SHP77 treated with DMSO at 0.1 percent for 48 hours (cell line): ENCODE measurements around the gene CCDC88C.
"Not testable (repeated sequence)": the region's sequence is repeated elsewhere in the genome, so short reads cannot be mapped to it uniquely, and the experiment has no call there.

Experiments
- DNase-seq: peaks from one replicate; lab custom pipeline; 2025; lab: John Stamatoyannopoulos, UW

The CCDC88C gene

DNA sequence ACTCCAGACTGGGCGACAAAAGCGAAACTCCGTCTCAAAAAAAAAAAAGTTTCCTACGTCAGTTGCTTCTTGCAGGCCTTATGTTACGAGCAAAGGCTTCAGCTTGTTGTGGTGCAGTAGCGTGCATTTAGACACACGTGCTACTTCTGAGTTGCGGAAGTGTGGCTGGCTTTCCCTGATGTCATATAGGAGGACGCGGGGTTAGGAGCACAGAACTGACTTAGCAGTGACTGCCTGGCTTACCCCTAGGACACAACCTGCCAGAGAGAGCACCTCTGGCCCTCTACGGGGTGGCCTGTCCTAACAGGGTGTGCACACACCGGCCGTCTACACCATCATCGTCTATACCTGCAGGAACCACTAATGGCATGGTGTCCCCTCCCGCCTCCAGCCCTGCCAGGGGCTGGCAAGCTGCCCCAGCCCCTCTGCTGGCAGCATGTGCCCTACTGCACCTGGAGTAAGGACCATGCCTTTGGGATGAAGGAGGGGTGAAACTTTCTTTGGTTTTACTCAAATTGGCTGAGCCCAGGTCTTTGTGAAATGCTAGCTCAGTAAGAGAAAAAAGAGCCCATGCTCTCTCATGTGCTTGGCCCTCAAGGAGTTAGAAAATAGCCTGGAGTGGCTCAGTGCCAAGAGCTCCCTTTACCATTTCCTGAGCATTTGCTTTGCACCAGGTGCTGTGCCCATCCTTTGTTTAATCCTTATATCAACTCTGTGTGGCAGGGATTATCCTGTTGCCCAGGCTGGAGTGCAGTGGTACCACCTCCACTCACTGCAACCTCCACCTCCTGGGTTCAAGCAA lies 171.4 kb downstream of the CCDC88C start:
- peak; percentile 64 for DNase-seq

DNA sequence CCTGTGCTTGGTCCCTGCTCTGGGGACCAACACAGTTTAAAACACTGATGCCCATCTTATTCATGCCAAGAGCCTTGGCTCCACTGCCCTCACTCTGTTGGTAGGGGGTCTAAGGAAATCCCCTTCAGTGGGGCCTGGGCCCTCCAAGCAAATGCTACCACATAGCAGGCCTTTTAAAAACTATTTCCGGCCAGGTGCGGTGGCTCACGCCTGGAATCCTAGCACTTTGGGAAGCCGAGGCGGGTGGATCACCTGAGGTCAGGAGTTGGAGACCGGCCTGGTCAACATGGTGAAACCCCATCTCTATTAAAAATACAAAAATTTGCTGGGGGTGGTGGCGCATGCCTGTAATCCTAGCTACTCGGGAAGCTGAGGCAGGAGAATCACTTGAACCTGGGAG lies 172.0 kb downstream of the CCDC88C start:
- not testable (repeated sequence) for DNase-seq

DNA sequence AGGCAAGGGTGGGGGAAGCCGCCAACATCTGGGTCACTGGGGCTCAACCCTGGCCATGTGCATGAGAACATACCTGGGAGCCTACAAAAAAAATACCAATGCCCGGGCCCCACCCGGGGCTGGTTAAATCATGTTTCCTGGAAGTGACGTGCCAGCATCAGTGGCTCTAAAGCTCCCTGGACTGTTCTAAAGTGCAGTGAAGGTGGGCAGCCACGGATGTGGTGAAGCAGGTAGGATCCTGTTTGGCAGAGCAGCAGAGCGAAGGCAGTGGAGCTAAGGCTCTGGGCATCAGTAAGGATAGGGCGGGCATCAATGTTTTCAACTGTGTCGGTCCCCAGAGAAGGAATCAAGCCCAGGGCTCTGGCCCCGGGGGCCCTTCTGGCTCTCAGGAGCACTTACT lies 172.6 kb downstream of the CCDC88C start:
- no peak for DNase-seq

DNA sequence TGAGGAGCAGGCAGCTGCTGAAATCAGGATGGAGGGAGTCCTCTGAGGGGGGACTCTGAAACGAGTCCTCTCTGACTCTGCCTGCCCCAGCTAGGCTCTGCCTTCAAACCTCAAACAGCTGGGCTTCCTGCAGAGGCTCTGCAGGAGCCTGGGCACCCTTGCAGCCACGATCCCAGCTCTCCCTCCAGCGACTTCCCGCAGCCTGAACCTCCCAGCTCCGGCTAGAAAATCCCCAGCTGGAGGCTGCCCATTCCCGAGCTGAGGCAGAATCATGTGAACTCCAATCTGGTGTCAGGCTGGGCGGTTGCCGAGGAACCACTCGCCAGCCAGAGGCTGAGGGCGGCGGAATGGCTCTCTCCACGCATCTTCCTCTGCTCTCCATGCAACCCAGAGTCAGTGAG lies 173.1 kb downstream of the CCDC88C start, which contains the start of gene GPR68:
Gene GPR68 (minus strand): TSS at position 204 of the 401 bp plus-strand sequence. CDS start 9,654 bp downstream, outside the sequence.
- DNase-seq, result no peak

DNA sequence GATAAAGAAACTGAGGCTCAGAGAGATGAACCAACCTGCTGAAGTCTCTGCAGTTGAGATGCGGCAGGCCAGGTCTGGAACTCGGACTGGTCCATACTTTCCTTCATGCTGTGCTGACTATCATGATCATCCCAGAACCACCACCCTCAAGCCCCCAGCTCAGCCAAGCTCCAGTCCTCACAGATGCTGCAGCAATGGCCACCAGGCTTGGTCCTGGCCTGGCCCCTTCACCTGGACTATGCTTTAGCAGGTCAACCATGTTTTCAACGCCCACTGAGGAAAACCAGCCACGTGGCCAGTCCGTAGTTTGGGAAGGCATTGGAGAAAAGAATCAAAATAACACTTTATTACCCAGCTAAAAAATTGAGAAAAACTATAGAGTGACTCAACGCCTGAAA lies 174.5 kb downstream of the CCDC88C start:
- DNase-seq, result no peak

DNA sequence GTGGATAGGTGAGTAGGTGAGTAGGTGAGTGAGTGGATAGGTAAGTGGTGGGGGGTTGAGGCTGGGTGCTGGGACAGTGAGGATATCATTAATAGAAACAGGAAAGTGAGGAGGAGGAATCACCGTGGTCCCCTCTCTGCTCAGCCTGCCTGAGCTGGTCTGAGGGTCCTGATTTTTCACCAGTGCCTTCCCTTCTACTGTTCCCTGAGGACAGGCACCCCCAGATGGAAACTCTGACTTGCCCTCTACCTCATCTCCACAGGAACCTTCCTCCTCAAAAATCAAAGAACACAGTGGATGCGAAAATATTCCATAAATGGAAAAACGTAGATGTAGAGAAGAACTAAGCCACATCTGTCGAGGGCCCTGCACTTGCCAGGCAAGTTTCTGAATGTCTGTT lies 175.0 kb downstream of the CCDC88C start:
- DNase-seq, result no peak

DNA sequence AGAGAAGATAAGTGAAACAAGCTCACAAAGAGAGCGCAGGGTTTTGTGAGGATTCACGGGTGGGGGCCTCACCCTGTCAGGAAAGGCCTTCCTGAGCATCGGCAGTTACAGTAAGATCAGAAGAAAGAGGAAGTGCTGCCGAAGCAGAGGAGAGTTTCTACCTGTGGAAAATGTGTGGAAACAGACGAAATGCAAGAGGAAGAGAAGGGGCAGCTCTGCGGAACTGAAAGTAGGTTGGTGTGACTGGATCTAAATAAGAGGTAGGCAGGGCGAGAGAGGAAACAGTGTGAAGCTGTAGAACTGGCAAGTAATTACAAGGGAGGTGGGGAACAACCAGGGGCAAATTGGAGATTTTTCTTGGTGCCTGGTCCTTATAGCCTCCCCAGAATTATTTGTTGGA lies 175.8 kb downstream of the CCDC88C start:
- no peak for DNase-seq

DNA sequence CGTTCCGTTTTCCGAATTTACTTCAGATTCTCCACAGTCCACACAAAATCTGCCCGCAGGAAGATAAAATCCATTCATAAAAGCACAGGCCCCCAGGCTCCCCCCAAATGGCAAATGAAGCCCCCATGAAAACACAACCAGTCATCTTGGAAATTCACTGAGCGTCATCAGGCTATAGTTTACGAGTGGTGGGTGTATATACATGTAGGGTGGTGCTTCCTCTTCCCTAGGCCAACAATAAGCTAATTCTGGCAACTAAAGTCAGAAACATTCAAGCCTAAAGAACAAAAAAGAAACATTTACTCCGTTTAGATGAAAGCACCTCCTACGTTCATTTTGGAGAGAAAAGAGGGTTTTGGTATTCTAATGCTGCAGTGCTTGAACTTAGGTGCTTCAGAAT lies 179.0 kb downstream of the CCDC88C start:
- DNase-seq, result no peak

DNA sequence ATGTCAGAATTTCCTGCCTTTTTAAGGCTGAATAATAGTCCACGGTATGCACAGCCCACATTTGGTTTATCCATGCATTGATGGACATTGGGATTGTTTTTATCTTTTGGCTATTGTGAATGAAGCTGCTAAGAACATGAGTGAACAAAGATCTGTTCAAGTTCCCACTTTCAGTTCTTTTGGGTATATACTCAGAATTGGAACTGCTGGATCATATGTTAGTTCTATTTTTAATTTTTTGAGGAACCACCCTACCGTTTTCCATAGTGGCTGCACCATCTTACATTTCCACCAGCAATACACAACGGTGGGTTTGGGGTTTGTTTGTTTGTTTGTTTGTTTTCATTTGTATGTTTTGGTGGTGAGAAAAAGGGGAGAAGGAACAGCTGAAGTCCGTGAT lies 179.5 kb downstream of the CCDC88C start:
- no peak for DNase-seq

DNA sequence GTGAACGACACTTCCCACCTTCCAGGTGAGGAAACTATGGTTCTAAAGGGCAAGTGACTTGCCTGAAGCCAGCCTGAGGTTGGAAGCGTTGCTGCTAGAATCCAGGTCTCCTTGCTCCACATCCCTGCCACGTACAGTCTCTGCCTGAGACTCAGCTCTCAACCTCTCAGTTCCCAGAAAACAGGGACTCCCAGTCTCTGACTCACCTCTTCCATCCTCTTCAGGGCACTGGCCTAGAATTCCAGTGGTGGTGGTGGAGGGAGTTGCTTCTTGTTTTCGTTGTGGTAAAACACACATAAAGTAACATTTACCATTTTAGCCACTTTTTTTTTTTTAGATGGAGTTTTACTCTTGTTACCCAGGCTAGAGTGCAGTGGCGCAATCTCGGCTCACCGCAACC lies 180.4 kb downstream of the CCDC88C start:
- no peak for DNase-seq

DNA sequence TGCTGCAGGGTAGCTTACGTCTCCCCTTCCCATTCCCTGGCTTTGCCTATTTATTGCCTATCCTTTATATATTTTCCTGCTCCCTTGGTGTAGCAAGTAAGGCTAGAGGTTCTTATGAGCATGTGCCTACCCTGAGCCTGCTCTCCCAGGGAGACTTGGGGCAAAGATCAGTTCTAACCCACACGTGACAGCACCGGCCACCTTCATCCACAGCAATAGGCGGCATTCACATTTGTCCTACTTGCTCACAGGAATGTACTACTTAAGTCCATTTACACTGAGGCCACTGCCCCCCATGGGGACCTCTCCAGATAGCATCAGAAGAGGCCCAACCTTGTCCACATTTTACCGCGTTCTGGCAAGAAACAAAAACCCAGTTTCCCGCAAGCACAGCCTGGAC lies 181.8 kb downstream of the CCDC88C start:
- DNase-seq, result no peak

DNA sequence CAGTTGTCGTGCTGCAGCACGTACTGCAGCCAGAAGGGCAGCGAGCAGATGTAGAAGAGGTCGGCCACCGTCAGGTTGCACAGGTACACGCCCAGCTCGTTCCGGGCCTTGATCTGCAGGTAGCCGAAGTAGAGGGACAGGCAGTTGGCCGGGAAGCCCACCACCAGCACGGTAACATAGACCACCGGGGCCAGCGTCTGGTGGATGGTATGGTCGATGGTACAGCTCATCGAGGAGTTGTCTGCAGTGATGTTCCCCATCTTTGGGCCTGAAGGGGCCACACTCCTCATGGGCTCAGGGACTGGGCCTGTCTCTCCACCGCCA lies 182.9 kb downstream of the CCDC88C start:
- no peak for DNase-seq

DNA sequence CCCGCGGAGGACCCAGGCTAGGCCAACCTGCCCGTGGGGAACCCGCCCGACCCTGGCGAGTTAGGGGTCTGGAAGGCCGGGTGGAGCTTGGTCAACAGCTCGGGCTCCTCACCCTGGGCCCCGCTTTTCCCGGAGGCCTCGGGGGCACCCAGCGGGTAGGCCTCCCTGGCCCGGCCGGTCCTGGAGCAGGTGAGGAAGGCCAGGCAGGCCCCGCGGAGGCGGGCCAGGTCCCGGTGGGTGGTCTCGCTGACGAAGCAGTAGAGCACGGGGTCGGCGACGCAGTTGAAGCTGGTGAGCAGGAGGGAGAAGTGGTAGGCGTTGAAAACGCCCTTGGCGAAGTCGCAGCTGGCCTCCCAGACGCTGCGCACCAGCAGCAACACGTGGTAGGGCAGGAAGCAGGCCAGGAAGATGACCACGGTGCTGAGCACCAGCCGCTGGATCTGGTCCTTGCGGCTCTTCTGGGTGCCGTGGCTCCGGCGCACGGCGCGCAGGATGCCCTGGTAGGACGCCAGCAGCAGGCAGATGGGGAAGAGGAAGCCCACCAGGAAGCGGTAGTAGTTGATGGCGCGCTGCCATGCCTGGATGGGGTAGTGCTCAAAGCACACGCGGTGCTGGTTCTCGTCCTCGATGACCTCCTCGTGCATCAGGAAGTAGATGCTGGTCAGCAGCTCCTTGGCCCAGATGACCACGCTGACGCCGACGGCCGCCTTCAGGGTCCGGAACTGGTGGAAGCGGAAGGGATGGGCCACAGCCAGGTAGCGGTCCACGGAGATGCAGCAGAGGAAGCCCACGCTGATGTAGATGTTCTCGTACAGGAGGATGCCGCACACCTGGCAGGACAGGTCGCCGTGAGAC lies 183.5 kb downstream of the CCDC88C start:
- no peak for DNase-seq

DNA sequence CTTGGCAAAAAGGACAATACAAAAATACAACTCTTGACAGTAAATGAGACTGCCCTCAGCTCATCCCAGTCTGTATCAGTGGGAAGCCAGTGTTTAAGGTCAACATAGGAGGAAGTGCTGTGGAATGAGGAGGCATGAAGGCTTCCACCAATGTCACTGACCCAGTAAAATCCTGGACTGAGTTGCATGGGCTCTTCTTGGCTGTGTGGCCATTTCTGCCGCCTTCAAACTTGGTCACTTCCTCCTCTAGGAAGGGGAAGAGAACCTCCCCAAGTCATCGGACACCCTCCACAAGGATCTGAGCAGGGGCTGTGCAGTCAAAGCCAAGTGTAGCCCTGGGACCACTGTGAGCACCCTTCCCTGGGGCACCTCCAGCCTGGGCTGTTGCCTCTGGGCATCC lies 185.0 kb downstream of the CCDC88C start:
- no peak for DNase-seq

DNA sequence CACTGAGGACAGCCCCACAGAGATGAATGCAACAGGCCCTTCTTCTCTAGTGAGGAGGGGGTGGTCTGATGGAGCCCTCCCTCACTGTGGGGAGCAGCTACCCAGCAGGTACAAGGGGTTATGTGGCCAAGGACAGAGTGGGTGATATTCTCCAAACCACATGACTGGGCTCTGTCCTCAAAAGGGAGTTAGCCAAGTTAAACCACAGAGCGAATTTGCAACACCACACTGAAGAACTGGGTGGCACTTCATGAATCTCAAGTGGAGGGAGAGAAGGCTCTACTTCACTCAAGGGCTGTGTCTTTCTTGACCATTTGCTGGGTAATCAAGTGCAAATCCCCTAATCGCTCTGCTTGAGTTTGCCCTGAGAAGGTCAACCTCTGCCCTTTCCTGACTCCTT lies 185.6 kb downstream of the CCDC88C start:
- no peak for DNase-seq

DNA sequence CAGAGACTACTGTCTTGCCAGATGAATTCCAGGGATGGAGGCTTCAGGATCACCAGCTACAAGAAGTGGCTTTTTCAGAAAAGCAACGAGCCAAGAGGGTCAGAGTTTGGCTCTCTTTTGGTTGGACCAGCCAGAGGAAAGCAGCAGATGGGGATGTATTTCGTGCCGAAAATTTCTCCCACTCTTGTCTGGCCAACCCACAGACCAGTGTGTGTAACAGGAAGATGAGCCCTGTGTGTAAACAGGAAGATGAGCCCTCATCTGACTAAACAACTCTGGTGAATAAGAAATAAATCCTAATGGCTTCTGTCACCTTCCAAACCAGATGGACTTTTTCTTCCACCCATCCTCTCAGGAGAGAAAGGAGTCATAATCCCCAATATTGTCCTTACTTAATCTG lies 186.2 kb downstream of the CCDC88C start:
- no peak for DNase-seq

DNA sequence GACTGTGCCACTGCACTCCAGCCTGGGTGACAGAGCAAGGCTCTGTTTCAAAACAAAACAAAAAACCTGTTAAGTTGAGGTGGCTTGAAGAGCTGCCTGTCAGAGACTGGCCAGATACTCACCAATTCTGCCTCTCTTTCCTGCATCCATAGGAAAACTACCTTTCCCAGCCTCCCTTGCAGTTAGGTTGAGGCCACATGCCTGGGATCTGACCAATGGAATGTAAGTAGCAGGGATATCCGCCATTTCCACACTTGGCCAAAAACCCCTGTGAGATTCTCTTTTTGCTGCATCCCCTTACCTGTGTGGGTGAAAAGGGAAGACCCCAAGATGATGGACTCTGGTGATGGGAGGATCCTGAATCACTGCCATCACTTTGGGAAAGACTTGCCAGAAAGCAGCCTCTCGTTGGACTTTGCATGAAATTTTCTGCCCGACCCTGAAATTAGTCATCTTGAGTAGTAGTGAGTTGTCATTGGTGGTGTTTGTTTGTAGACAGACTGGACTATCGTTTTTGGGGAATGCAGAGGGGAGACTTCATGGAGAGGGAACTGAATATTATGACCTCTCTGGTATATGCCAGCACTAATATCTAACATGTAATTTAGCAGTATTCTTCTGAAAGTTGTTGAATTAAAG lies 187.1 kb downstream of the CCDC88C start:
- DNase-seq, result no peak

DNA sequence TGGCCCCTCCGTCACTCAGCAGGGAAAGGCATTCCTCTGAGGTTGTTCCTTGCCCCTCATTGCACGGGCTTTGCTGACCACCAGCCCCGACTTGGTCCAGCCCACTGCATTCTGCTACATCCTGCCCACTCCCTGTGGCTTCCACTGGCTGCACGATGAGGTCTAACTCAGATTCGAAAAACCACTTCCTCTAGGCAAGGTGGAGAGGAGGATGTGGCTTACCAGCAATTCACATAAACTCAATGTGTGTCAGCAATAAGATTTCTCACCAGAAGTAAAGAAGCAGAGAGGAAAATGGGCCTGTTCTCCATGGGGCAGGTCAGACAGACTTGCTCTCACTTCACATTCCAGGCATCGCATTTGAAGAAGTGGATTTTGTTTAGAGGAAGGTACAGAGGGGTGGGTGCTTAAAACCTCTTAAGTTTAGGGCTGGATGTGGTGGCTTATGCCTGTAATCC lies 187.8 kb downstream of the CCDC88C start:
- no peak for DNase-seq

DNA sequence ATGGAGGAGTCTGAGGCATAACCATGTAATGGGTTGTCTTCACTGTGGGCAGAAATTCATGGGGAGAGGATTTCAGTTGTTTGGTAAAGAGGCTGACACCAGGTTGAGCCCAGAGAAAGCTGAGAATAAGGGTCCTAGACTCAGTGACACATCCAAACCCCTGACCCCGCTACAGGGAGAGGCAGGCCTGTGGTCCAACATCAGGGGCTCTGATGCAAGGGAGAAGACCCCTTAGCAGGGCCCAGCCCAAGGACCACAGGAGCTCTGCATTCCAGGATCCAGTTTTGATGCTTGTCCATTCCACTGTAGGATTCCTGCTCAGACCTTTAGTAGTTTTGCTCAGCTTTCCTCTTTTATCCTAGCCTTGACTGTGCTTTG lies 188.6 kb downstream of the CCDC88C start:
- no peak for DNase-seq

DNA sequence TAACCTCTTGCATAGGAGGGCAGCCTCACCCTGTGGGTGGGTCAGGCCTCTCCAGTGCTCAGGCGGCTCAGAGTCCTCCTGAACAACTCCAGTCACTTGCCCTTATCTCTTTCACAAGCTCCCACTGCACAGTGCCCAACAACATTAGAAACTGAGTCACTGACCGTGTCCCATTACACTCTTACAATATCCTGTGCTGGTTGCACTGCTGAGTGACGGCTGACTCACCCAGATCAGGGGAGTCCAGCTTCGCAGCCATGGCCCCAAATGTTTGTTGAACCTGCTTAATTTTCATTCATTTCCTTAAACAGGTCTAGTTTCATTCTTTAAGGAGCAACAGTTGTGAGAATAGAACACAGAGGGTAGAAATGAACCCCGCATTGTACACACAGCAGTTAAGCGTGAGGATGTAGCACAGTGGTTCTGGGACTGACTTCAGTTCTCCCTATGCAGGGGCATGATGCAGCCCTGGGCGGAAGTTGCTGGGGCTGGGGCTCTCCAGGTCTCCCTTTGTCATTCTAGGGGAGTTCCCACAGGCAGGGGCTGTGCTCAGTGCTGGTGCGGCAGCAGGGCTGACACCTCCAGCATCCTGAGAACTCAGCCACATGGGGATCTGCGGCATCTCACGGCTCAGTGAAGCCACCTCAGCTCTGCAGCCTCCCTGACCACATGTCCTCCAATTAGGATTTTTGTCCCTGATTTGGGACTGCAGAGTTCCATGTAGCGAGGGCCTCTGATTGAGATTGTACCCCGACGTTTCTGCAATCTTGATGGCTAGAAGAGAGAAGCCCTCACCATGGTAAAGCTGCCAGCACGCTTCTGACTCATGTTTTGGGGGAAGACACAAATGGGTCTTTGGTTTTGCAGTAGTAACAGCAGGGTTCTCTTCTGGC lies 189.3 kb downstream of the CCDC88C start:
- DNase-seq, result no peak

DNA sequence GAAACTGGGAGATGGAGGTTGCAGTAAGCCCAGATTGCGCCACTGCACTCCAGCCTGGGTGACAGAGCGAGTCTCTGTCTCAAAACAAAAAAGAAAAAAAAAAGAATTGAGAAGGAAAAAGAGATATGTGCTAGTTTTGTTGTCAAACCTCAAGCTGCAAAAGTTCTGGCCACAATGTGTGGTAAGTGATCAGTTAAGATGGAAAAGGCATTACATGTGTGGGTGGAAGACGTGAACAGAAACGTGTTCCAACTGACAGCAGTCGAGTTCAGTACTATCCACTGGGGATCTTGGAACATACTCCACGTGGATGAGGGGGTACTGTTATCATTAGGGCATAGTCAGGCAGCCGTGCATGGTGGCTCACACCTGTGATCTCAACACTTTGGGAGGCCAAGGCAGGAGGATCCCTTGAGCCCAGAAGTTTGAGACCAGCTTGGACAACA lies 190.4 kb downstream of the CCDC88C start:
- no peak for DNase-seq

DNA sequence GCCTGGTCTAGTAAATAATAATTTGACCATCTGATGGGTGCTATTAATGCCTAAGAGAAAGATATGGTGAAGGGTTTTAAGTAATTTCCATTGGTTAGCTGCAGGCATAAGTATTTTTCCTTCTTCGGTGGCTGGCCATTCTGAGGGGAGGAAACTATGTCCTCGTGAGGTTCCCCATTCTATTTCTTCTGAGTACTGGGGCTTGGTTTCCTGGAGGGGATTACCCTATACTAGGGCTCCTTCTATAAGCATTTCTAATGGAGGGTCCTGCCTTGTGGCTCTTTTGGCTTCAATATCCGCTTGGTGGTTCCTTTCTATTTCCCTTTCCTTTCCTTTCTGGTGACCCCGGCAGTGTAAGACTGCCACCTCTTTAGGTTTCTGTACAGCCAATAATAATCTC lies 191.3 kb downstream of the CCDC88C start:
- DNase-seq, result not testable (repeated sequence)
